Glutamatergic neuron (in vitro differentiated cells): ENCODE data around the gene HOXC4. TPM values are rescaled to one million over a fixed set of nuclear protein-coding genes. Genes with fewer than 3 reads are reported as not detected.
A peak's percentile ranks its signal among the peaks of the same experiment; 100 is the strongest.

Experiments used
- DNase-seq: peaks from one replicate; pipeline ENCODE4 v3.0.0; 2022
- H3K27ac Mint-ChIP-seq: one replicate; pipeline ENCODE4 v1.8.0; 2020; ENCODE audit warnings: mild to moderate bottlenecking, mixed read lengths, inconsistent platforms; ENCODE audit not compliant: unreplicated experiment
- H3K27me3 Mint-ChIP-seq: one replicate; pipeline ENCODE4 v1.8.0; 2020; ENCODE audit warnings: mild to moderate bottlenecking, moderate library complexity, mixed read lengths, inconsistent platforms; ENCODE audit not compliant: unreplicated experiment
- H3K36me3 Mint-ChIP-seq: one replicate; pipeline ENCODE4 v1.8.0; 2020; ENCODE audit warnings: mild to moderate bottlenecking, mixed read lengths, inconsistent platforms; ENCODE audit not compliant: unreplicated experiment
- H3K4me1 Mint-ChIP-seq: one replicate; pipeline ENCODE4 v1.8.0; 2020; ENCODE audit warnings: mild to moderate bottlenecking, low read depth, mixed read lengths, inconsistent platforms; ENCODE audit not compliant: unreplicated experiment
- H3K4me3 Mint-ChIP-seq: one replicate; pipeline ENCODE4 v1.8.0; 2020; ENCODE audit warnings: mild to moderate bottlenecking, mixed read lengths, inconsistent platforms; ENCODE audit not compliant: unreplicated experiment
- H3K9me3 Mint-ChIP-seq: one replicate; pipeline ENCODE4 v1.8.0; 2020; ENCODE audit warnings: mild to moderate bottlenecking, moderate library complexity, mixed read lengths, inconsistent platforms; ENCODE audit not compliant: unreplicated experiment
- total RNA-seq: library from RNA; stranded (reverse); fragmentation: NEBNext Ultra II Directional; extraction: Animal tissue kit (Norgen Biotek cat#: 25700); gene quantifications from one replicate; pipeline ENCODE4 v1.2.1, GENCODE V29; 2021; ENCODE audit not compliant: unreplicated experiment
- TF ChIP-seq, protein P1 (sequence below): fragments of 200-600 bp; sonication (generic); IDR thresholded peaks from one replicate; pipeline ENCODE4 v1.5.0; 2021; ENCODE audit not compliant: partially characterized antibody, unreplicated experiment

Gene HOXC4
- total RNA-seq, 1 donor from 2014 or later, result not detected

- TF ChIP-seq, protein P1, sequence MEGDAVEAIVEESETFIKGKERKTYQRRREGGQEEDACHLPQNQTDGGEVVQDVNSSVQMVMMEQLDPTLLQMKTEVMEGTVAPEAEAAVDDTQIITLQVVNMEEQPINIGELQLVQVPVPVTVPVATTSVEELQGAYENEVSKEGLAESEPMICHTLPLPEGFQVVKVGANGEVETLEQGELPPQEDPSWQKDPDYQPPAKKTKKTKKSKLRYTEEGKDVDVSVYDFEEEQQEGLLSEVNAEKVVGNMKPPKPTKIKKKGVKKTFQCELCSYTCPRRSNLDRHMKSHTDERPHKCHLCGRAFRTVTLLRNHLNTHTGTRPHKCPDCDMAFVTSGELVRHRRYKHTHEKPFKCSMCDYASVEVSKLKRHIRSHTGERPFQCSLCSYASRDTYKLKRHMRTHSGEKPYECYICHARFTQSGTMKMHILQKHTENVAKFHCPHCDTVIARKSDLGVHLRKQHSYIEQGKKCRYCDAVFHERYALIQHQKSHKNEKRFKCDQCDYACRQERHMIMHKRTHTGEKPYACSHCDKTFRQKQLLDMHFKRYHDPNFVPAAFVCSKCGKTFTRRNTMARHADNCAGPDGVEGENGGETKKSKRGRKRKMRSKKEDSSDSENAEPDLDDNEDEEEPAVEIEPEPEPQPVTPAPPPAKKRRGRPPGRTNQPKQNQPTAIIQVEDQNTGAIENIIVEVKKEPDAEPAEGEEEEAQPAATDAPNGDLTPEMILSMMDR, result no peak
- DNase-seq, result no peak
- Mint-ChIP-seq H3K4me3 (no peak overlapping the region), H3K4me1 (peaks cover 9% of the 10 kb centered on the region), H3K27me3 (peaks cover 55% of the 10 kb centered on the region), H3K9me3 (peaks cover 6% of the 10 kb centered on the region), H3K27ac (no peak overlapping the region), H3K36me3 (no peaks in the 10 kb centered on the region)
Measured at GRCh38 chr12:54016478-54016964, 37.1 kb upstream of the HOXC4 start.

DNA sequence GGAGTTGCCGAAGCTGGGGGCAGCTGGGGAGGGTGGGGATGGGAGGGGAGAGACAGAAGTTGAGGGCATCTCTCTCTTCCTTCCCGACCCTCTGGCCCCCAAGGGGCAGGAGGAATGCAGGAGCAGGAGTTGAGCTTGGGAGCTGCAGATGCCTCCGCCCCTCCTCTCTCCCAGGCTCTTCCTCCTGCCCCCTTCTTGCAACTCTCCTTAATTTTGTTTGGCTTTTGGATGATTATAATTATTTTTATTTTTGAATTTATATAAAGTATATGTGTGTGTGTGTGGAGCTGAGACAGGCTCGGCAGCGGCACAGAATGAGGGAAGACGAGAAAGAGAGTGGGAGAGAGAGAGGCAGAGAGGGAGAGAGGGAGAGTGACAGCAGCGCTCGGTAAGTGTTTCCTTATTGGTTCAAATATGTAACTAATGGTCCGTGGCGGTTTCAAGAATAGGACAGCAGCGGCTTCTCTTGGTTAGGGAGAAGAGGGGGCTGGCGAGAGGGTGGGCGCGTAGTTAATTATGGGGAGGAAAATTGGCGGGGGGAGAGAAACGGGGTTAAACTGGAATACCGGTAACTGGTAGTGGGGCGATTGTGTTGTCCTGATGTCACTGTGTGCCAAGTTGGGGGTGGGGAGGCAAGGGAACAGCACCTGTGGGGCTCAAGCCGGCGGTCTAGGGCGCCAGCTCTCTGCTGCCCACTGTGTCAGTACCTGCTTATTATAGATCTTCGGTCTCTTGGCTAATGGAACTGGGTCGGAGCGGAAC is 36.4 kb upstream of the HOXC4 start:
- no peaks in the 10 kb centered on the region for H3K36me3 Mint-ChIP-seq
- H3K9me3 Mint-ChIP-seq, result peaks cover 4% of the 10 kb centered on the region
- H3K27me3 Mint-ChIP-seq, result peaks cover 53% of the 10 kb centered on the region
- DNase-seq, result no peak
- TF ChIP-seq, protein P1, result no peak
- H3K4me3 Mint-ChIP-seq, result peak overlapping the region; percentile 88
- H3K27ac Mint-ChIP-seq, result no peak overlapping the region
- peaks cover 9% of the 10 kb centered on the region for H3K4me1 Mint-ChIP-seq

DNA sequence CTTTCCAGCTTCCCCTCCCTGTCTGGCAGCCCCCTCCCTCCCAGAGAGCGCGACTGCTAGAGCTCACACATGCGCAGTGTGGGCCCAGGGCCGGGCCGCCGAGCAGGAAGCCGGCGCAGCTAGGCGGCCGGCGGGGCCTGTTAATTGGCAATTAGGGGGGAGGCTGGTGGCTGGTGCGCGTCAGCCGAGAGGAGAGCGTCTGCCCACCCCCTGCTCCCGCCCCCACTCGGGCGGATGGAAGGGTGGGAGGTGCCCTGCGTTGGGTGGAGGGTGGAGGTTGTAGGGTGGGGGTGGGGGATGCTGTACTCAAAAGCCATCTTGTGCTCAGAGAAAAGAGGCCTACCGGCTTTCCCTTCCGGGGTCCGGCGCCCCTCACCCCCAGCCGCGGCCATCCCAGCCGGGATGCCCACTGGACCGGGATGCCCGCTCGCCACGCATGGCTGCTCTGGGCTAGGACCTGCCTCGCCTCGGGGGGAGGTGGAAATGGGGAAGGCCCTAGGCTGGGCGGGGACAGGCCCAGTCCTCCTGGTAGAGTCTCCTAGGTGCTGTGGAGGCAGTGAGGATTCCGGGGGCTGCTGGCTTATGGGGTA is 35.7 kb upstream of the HOXC4 start:
- H3K27ac Mint-ChIP-seq, result no peak overlapping the region
- peak overlapping the region; percentile 88 for H3K4me3 Mint-ChIP-seq
- H3K27me3 Mint-ChIP-seq, result peaks cover 47% of the 10 kb centered on the region
- peaks cover 4% of the 10 kb centered on the region for H3K9me3 Mint-ChIP-seq
- DNase-seq, result peak; percentile 79
- peaks cover 9% of the 10 kb centered on the region for H3K4me1 Mint-ChIP-seq
- no peaks in the 10 kb centered on the region for H3K36me3 Mint-ChIP-seq
- TF ChIP-seq, protein P1, result no peak

DNA sequence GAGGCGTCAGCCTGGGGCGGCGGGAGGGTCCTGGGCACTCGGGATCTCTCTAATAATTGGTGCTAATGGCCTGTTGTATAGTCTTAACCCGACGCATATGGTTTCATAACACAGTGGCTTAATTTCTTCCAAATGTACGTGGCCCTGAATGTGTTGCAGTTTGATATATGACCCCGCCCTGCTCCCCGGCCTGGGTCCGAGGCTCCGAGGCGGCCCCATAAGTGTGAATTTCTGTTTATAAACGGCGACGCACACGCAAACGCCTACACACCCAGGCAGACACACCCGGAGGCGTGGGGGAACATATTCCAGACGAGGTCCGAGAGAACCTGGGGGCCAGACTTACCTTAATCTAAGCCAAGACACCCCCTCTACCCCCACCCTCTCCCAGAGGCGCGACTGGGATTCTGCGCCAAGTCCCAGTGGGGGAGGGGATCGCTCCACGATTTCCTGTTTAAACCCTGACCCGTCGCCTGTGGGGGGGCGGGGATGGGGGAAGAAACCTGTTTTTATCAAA is 35.1 kb upstream of the HOXC4 start:
- peak overlapping the region; percentile 63 for H3K4me3 Mint-ChIP-seq
- H3K27ac Mint-ChIP-seq, result no peak overlapping the region
- peaks cover 41% of the 10 kb centered on the region for H3K27me3 Mint-ChIP-seq
- peaks cover 4% of the 10 kb centered on the region for H3K9me3 Mint-ChIP-seq
- peaks cover 9% of the 10 kb centered on the region for H3K4me1 Mint-ChIP-seq
- TF ChIP-seq, protein P1, result no peak
- H3K36me3 Mint-ChIP-seq, result no peaks in the 10 kb centered on the region
- DNase-seq, result no peak
